ENCODE results near the gene HERC4.
A peak's percentile ranks its signal among the peaks of the same experiment; 100 is the strongest.

HERC4 gene

DNA sequence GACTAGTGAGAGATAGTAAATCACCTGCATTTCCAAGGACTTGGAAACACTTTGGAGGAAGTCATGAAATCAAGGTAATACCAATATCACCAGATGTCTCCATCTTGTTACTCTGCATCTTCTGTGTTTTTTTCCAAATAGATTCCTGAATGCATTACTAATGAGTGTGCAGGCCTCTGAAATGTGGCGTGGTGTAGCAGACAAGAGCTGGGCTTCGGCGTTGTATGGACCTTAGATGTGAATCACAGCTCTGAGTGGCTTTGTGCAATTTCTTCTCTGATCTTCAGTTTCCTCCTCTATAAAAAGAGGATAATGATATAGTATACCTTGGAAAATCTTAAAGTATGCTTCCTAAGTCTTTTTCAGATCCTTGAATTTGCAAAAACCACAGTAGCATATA is 24.7 kb upstream of the HERC4 start:
- TF ChIP-seq POLR2A (IDR thresholded peaks at IDR 0.05; ENCODE audit: low read depth, low read length) (no peak), SPI1 (IDR thresholded peaks at IDR 0.05; ENCODE audit: low read depth, low read length) (no peak), PAX5 (IDR thresholded peaks at IDR 0.05; ENCODE audit: insufficient read depth, low read length, severe bottlenecking) (no peak), POLR2AphosphoS5 (IDR thresholded peaks at IDR 0.05; ENCODE audit: low read depth, low read length) (no peak), TAF1 (IDR thresholded peaks at IDR 0.05; ENCODE audit: low read depth, low read length) (no peak), POU2F2 (IDR thresholded peaks at IDR 0.05; ENCODE audit: low read depth, low read length) (no peak)
- no peak for DNase-seq (ENCODE audit: insufficient read length, low spot score)
- FAIRE-seq, result no peak

DNA sequence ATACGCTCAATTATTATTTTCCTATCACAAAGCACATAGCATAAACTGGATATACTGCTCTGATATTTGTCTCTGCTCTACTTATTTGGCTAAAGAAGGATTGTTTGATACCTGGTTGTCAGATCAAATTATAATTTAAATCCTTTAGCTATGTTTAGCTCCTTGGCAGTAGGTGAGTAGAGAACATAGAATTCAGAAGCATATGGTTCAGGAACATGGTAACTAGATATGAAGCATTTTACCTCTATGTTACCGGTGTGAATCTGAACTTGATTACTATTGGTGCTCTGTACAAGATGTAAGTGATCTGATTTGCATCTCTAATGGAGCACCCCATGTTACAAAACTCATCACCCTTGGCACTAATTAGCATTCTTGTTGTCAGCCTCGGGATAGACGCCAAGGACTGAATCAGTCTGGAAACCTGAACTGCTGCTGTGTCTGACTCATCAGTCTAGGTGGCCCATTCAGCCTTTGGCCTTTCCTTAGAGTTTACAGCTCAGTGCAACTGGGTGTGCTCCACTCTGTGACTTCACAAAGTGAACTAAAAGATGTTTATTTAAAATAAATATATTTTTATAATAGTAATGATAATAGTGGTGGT is 21.9 kb upstream of the HERC4 start:
- TF ChIP-seq POLR2A (IDR thresholded peaks at IDR 0.05; ENCODE audit: low read depth, low read length) (no peak), SPI1 (IDR thresholded peaks at IDR 0.05; ENCODE audit: low read depth, low read length) (no peak), PAX5 (IDR thresholded peaks at IDR 0.05; ENCODE audit: insufficient read depth, low read length, severe bottlenecking) (no peak), POLR2AphosphoS5 (IDR thresholded peaks at IDR 0.05; ENCODE audit: low read depth, low read length) (no peak), POU2F2 (IDR thresholded peaks at IDR 0.05; ENCODE audit: low read depth, low read length) (no peak), TAF1 (IDR thresholded peaks at IDR 0.05; ENCODE audit: low read depth, low read length) (no peak)
- no peak for FAIRE-seq
- no peak for DNase-seq (ENCODE audit: insufficient read length, low spot score)

DNA sequence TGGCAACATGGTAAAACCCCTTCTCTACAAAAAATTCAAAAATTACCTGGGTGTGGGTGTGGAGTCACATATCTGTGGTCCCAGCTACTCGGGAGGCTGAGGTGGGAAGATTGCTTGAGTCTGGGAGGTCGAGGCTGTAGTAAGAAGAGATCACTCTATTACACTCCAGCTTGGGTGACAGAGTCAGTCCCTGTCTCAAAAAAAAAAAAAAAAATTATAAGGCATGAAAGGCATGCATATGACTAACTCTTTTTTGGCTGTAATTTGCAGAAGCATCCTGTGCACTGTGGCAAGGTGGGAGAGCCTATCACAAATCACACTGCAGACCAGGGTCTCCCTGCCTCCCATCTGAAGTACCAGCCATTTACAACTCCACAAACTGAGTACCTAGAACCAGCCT is 20.1 kb upstream of the HERC4 start:
- DNase-seq (ENCODE audit: insufficient read length, low spot score) (no peak), FAIRE-seq (no peak)
- TF ChIP-seq TAF1 (IDR thresholded peaks at IDR 0.05; ENCODE audit: low read depth, low read length) (no peak), PAX5 (IDR thresholded peaks at IDR 0.05; ENCODE audit: insufficient read depth, low read length, severe bottlenecking) (no peak), POU2F2 (IDR thresholded peaks at IDR 0.05; ENCODE audit: low read depth, low read length) (no peak), POLR2A (IDR thresholded peaks at IDR 0.05; ENCODE audit: low read depth, low read length) (no peak), SPI1 (IDR thresholded peaks at IDR 0.05; ENCODE audit: low read depth, low read length) (no peak), POLR2AphosphoS5 (IDR thresholded peaks at IDR 0.05; ENCODE audit: low read depth, low read length) (no peak)

DNA sequence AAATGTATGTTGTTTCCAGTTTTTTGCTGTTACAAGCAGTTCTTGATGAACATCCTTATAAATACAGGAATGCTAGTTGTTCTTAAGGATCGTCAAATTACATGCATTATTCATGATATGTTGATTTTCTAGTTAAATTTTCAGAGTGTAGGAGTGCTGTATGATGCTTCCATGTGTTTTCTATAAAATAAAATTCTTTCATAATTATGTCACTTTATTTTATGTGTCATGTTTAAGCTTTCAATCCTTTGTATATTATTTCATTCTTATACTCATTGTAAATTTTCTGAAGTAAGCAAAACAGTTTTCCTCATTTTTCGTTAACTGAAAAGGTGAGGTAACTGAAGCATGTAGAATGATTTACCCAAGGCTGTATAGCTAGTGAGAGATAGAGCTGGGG is 17.4 kb upstream of the HERC4 start:
- DNase-seq (ENCODE audit: insufficient read length, low spot score), result no peak
- TF ChIP-seq POU2F2 (IDR thresholded peaks at IDR 0.05; ENCODE audit: low read depth, low read length) (no peak), TAF1 (IDR thresholded peaks at IDR 0.05; ENCODE audit: low read depth, low read length) (no peak), SPI1 (IDR thresholded peaks at IDR 0.05; ENCODE audit: low read depth, low read length) (no peak), POLR2A (IDR thresholded peaks at IDR 0.05; ENCODE audit: low read depth, low read length) (no peak), PAX5 (IDR thresholded peaks at IDR 0.05; ENCODE audit: insufficient read depth, low read length, severe bottlenecking) (no peak), POLR2AphosphoS5 (IDR thresholded peaks at IDR 0.05; ENCODE audit: low read depth, low read length) (no peak)

DNA sequence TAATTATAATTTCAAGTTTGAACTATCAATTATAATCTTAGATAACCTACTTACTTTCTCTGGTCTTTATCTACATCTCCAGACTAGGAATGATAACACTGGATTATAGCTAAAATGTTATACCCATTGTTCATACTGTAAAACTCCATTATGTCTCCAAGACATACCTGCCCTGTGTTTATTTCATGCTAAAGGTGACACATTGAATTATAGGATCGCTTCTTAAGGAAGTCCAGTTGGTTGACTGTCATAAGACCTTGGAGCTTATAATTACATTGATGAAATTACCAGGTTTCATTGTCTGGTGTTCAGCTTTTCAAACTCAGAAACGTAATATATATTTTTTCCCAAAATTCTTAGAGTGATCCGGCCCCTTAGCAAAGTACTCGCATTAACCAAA is 15.5 kb upstream of the HERC4 start:
- DNase-seq (ENCODE audit: insufficient read length, low spot score) (no peak), FAIRE-seq (no peak)
- no peak for TF ChIP-seq TAF1 (IDR thresholded peaks at IDR 0.05; ENCODE audit: low read depth, low read length)
- no peak for TF ChIP-seq PAX5 (IDR thresholded peaks at IDR 0.05; ENCODE audit: insufficient read depth, low read length, severe bottlenecking)
- TF ChIP-seq SPI1 (IDR thresholded peaks at IDR 0.05; ENCODE audit: low read depth, low read length), result no peak
- TF ChIP-seq POLR2A (IDR thresholded peaks at IDR 0.05; ENCODE audit: low read depth, low read length), result no peak
- no peak for TF ChIP-seq POLR2AphosphoS5 (IDR thresholded peaks at IDR 0.05; ENCODE audit: low read depth, low read length)

More for the DNA sequence above, 17.4 kb upstream of the HERC4 start:
- FAIRE-seq, result no peak

DNA sequence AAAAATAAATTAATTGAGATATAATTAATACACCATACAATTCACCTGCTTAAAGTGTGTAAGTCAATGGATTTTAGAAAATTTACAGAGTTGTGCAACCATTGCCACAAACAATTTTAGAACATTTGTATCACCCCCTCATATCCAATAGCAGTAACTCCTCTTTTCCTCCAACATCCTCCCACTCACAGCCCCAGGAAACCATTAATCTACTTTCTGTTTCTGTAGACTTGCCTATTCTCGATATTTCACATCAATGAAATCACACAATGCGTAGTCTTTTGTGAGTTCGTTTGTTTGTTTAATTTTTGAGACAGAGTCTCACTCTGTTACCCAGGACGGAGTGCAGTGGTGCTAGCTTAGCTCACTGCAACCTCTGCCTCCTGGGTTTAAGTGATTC is 13.7 kb upstream of the HERC4 start:
- TF ChIP-seq POU2F2 (IDR thresholded peaks at IDR 0.05; ENCODE audit: low read depth, low read length) (no peak), POLR2A (IDR thresholded peaks at IDR 0.05; ENCODE audit: low read depth, low read length) (no peak), POLR2AphosphoS5 (IDR thresholded peaks at IDR 0.05; ENCODE audit: low read depth, low read length) (no peak), PAX5 (IDR thresholded peaks at IDR 0.05; ENCODE audit: insufficient read depth, low read length, severe bottlenecking) (no peak), TAF1 (IDR thresholded peaks at IDR 0.05; ENCODE audit: low read depth, low read length) (no peak), SPI1 (IDR thresholded peaks at IDR 0.05; ENCODE audit: low read depth, low read length) (no peak)
- FAIRE-seq, result peak; percentile 57

DNA sequence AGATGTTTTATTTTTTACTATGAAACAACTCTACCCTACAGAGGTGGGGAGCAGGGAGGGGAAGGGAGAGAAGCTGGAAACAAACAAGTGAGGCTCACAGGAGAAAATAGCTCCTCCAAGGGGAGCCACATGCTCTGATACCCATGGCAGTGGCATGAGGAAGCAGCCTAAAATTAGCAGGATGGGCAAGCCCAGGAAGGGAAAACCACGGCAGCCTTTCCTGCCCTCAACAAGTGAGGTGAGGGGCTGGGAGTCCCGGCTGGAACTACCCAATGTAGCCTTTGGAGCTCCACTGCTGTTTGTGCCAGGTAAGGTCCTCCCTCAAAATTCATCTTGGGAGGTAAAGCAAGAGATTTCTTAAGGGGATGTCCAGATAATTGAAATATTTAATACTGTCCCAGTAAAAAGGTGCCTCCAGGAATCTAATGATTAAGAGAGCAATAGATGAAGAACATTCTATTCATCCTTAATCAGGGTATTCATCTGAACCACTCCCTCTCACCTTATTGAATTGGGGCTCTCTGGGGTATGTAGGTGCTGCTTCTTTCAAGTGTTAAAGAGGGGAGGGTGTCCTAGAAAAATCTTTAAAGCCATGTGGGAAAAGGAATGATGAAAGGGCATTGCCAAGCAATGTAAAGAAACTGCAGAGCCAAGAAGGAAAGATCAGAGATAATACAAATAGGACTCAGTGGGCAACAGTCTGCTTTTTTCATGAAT is 12.8 kb upstream of the HERC4 start:
- no peak for TF ChIP-seq PAX5 (IDR thresholded peaks at IDR 0.05; ENCODE audit: insufficient read depth, low read length, severe bottlenecking)
- TF ChIP-seq POLR2AphosphoS5 (IDR thresholded peaks at IDR 0.05; ENCODE audit: low read depth, low read length), result no peak
- no peak for TF ChIP-seq SPI1 (IDR thresholded peaks at IDR 0.05; ENCODE audit: low read depth, low read length)
- TF ChIP-seq POLR2A (IDR thresholded peaks at IDR 0.05; ENCODE audit: low read depth, low read length), result no peak
- TF ChIP-seq TAF1 (IDR thresholded peaks at IDR 0.05; ENCODE audit: low read depth, low read length), result no peak
- no peak for TF ChIP-seq POU2F2 (IDR thresholded peaks at IDR 0.05; ENCODE audit: low read depth, low read length)
- no peak for FAIRE-seq
- no peak for DNase-seq (ENCODE audit: insufficient read length, low spot score)

More for the DNA sequence above, 13.7 kb upstream of the HERC4 start:
- no peak for DNase-seq (ENCODE audit: insufficient read length, low spot score)

DNA sequence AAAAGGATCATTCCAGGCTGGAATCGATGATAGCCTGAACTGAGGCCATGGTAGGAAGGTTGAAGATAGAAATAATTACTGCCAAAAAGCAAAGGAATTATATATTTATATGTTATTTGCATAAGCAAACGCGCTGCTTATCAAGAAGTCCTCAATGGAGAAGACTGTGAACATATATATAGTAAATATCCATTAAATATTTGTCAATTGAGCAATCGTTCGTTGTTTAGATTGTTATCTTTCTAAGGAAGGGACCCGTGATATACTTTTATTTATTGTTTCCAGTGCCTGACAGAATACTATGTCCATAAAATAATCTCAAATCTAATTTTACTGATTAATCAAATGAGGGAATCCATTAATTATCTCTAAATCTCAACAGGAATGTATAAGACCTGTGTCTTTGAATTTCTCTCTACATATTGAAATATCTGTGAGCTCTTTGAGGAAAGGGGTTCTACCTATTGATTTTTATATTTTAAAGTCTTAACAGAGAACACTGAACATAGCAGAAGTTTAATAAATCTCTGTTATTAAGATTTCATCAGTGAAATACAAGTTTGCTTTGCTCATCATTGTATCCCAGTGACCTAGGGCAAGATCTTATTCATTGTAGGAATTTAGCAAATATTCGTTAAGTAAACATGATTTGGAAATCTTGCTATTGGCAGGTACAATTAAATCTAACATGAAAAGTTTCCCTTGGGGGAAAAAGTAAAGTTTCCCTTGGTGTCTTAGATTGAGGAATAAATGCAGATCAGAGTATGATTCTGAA is 12.0 kb upstream of the HERC4 start:
- DNase-seq (ENCODE audit: insufficient read length, low spot score) (no peak), FAIRE-seq (no peak)
- TF ChIP-seq TAF1 (IDR thresholded peaks at IDR 0.05; ENCODE audit: low read depth, low read length) (no peak), PAX5 (IDR thresholded peaks at IDR 0.05; ENCODE audit: insufficient read depth, low read length, severe bottlenecking) (no peak), POLR2AphosphoS5 (IDR thresholded peaks at IDR 0.05; ENCODE audit: low read depth, low read length) (no peak), POU2F2 (IDR thresholded peaks at IDR 0.05; ENCODE audit: low read depth, low read length) (no peak), POLR2A (IDR thresholded peaks at IDR 0.05; ENCODE audit: low read depth, low read length) (no peak), SPI1 (IDR thresholded peaks at IDR 0.05; ENCODE audit: low read depth, low read length) (no peak)

DNA sequence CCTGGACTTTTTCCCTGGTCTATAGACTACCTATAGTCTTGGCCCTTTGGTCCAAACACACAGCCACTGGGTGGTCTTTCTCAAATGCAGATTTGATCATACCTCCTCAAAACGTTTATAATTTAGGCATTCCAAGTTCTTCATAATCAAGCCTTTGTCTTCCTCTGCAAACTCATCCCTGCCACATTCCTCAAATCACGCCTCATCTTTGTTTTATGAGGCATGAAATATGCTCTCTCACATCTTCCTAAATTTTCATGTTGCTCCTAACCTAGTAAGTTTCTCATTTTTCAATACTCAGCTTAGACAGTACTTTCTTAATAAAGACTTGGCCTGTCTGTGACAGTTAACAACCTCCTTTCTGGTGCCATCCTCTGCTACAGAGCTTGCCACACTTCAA is 10.9 kb upstream of the HERC4 start:
- no peak for TF ChIP-seq POLR2A (IDR thresholded peaks at IDR 0.05; ENCODE audit: low read depth, low read length)
- TF ChIP-seq POLR2AphosphoS5 (IDR thresholded peaks at IDR 0.05; ENCODE audit: low read depth, low read length), result no peak
- TF ChIP-seq TAF1 (IDR thresholded peaks at IDR 0.05; ENCODE audit: low read depth, low read length), result no peak
- no peak for TF ChIP-seq SPI1 (IDR thresholded peaks at IDR 0.05; ENCODE audit: low read depth, low read length)
- no peak for TF ChIP-seq POU2F2 (IDR thresholded peaks at IDR 0.05; ENCODE audit: low read depth, low read length)
- TF ChIP-seq PAX5 (IDR thresholded peaks at IDR 0.05; ENCODE audit: insufficient read depth, low read length, severe bottlenecking), result no peak
- no peak for DNase-seq (ENCODE audit: insufficient read length, low spot score)
- FAIRE-seq, result no peak

Measured in GM12891 (cell line).